IMR-90 (cell line): Measurements from ENCODE around the gene ASB11.

Experiments used
- CEBPB ChIP-seq: IDR thresholded peaks from 2 replicates; pipeline ENCODE4 v1.6.1; 2012; ENCODE audit warnings: low read depth, low read length, improper control_type of control experiment
- CHD1 ChIP-seq: IDR thresholded peaks from 2 replicates; pipeline ENCODE4 v1.6.1; 2012; ENCODE audit warnings: low read depth, low read length, improper control_type of control experiment
- CTCF ChIP-seq: conservative IDR thresholded peaks from 2 replicates; pipeline ENCODE4 v1.5.1; 2012; ENCODE audit warnings: mild to moderate bottlenecking, low read depth, low read length, improper control_type of control experiment
- ELK1 ChIP-seq: fragments of 150-350 bp; IDR thresholded peaks from 2 replicates; pipeline ENCODE4 v1.6.1; 2016; ENCODE audit warnings: low read depth, mild to moderate bottlenecking, low read length, moderate library complexity, borderline replicate concordance
- FOS ChIP-seq: fragments of 150-350 bp; IDR thresholded peaks from 2 replicates; pipeline ENCODE4 v1.6.1; 2016; ENCODE audit warnings: low read depth, low read length
- MAFK ChIP-seq: IDR thresholded peaks from 2 replicates; pipeline ENCODE4 v1.6.1; 2012; ENCODE audit warnings: low read depth, low read length, improper control_type of control experiment
- MXI1 ChIP-seq: IDR thresholded peaks from 2 replicates; pipeline ENCODE4 v1.6.1; 2012; ENCODE audit warnings: low read depth, mild to moderate bottlenecking, low read length, moderate library complexity, borderline replicate concordance
- NFE2L2 ChIP-seq: fragments of 150-350 bp; IDR thresholded peaks from 2 replicates; pipeline ENCODE4 v1.6.1; 2016; ENCODE audit warnings: low read depth, mild to moderate bottlenecking, low read length
- POLR2A ChIP-seq: IDR thresholded peaks from 2 replicates; pipeline ENCODE4 v1.6.1; 2012; ENCODE audit warnings: mild to moderate bottlenecking, low read depth, low read length
- RAD21 ChIP-seq: IDR thresholded peaks from 2 replicates; pipeline ENCODE4 v1.6.1; 2012; ENCODE audit warnings: low read length, improper control_type of control experiment
- RFX5 ChIP-seq: IDR thresholded peaks from 2 replicates; pipeline ENCODE4 v1.8.0; 2012; ENCODE audit warnings: low read depth, mild to moderate bottlenecking, low read length, moderate library complexity
- SMC3 ChIP-seq: fragments of 150-350 bp; IDR thresholded peaks from 2 replicates; pipeline ENCODE4 v1.6.1; 2016; ENCODE audit warnings: low read depth, mild to moderate bottlenecking, antibody characterized with exemption, low read length, moderate library complexity
- USF2 ChIP-seq: fragments of 150-350 bp; IDR thresholded peaks from 2 replicates; pipeline ENCODE4 v1.6.1; 2017; ENCODE audit warnings: mild to moderate bottlenecking, antibody characterized with exemption, low read length, low read depth

- no peak for TF ChIP-seq POLR2A
- TF ChIP-seq CTCF: no peak
- no peak for TF ChIP-seq RFX5
- TF ChIP-seq MXI1: no peak
- TF ChIP-seq SMC3: no peak
- no peak for TF ChIP-seq RAD21
- TF ChIP-seq FOS: no peak
- no peak for TF ChIP-seq MAFK
- no peak for TF ChIP-seq CEBPB
- no peak for TF ChIP-seq NFE2L2
- no peak for TF ChIP-seq CHD1
- no peak for TF ChIP-seq ELK1
- no peak for TF ChIP-seq USF2
Observed at GRCh38 chrX:15319075-15319474, 3.6 kb upstream of the ASB11 start.
